Nephron progenitor cell (in vitro differentiated cells): Measurements from ENCODE around the gene PARD3B.

Experiments used
- DNase-seq: peaks from one replicate; pipeline ENCODE4 v3.0.0; 2021
- H3K27ac Mint-ChIP-seq: 2 replicates; pipeline ENCODE4 v1.8.0; 2021; ENCODE audit warnings: mild to moderate bottlenecking, moderate library complexity, mixed read lengths
- H3K27me3 Mint-ChIP-seq: 2 replicates; pipeline ENCODE4 v1.8.0; 2021; ENCODE audit warnings: mild to moderate bottlenecking, low read depth, mixed read lengths; ENCODE audit not compliant: poor library complexity
- H3K36me3 Mint-ChIP-seq: 2 replicates; pipeline ENCODE4 v1.8.0; 2021; ENCODE audit warnings: low read depth, mixed read lengths
- H3K4me1 Mint-ChIP-seq: 2 replicates; pipeline ENCODE4 v1.8.0; 2021; ENCODE audit warnings: mixed read lengths
- H3K4me3 Mint-ChIP-seq: 2 replicates; pipeline ENCODE4 v1.8.0; 2021; ENCODE audit warnings: mild to moderate bottlenecking, moderate library complexity, mixed read lengths
- H3K9me3 Mint-ChIP-seq: 2 replicates; pipeline ENCODE4 v1.8.0; 2021; ENCODE audit warnings: mild to moderate bottlenecking, moderate library complexity, mixed read lengths
- CTCF ChIP-seq: fragments of 200-600 bp; sonication (generic); IDR thresholded peaks from 2 replicates; pipeline ENCODE4 v1.5.0; 2021; ENCODE audit warnings: antibody characterized with exemption

PARD3B gene

DNA sequence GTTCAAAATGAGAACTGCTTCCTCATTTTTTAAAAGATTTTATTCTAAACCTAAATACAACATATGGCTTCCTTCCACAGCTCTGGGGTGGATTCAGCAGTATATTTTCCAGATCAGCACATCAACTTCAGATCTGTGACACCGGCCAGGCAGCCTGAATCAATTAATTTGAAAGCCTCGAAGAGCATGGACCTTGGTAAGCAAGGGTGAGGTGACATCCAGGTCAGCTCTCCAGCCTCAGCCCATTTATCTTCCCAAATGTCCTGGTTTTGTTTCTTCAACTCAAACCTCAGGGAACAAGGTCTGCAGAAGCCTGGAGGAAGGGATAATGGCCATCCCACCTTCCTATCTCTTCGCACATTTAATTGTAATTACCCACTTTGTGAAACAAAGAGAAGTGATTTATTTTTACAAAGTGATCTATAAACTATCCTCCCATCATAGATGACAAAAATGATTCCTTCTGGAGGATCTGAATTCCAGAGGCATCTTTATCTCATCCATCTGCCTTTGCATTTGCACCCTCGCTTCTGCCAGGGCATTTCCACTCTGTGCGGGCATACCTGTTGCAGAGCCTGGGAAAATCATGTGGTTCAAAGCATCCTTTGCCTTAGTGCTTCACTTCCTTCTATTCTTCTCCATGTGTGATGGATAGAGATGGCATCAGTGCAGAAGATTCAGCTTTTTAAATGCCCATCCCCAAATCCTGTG, 648.0 kb downstream of the PARD3B start:
- peak overlapping the region; percentile 5 for H3K4me3 Mint-ChIP-seq
- peak overlapping the region; percentile 62 for H3K27ac Mint-ChIP-seq
- no peaks in the 10 kb centered on the region for H3K27me3 Mint-ChIP-seq
- no peaks in the 10 kb centered on the region for H3K36me3 Mint-ChIP-seq
- H3K4me1 Mint-ChIP-seq: peaks cover 43% of the 10 kb centered on the region
- H3K9me3 Mint-ChIP-seq: no peaks in the 10 kb centered on the region
- no peak for TF ChIP-seq CTCF
- peak; percentile 10 for DNase-seq

- TF ChIP-seq CTCF: no peak
- Mint-ChIP-seq H3K4me1 (peaks cover 43% of the 10 kb centered on the region), H3K4me3 (no peak overlapping the region), H3K9me3 (no peaks in the 10 kb centered on the region), H3K36me3 (no peaks in the 10 kb centered on the region), H3K27ac (peak overlapping the region; percentile 62), H3K27me3 (no peaks in the 10 kb centered on the region)
- DNase-seq: no peak
Measured at GRCh38 chr2:205193836-205194228, 648.6 kb downstream of the PARD3B start.

DNA sequence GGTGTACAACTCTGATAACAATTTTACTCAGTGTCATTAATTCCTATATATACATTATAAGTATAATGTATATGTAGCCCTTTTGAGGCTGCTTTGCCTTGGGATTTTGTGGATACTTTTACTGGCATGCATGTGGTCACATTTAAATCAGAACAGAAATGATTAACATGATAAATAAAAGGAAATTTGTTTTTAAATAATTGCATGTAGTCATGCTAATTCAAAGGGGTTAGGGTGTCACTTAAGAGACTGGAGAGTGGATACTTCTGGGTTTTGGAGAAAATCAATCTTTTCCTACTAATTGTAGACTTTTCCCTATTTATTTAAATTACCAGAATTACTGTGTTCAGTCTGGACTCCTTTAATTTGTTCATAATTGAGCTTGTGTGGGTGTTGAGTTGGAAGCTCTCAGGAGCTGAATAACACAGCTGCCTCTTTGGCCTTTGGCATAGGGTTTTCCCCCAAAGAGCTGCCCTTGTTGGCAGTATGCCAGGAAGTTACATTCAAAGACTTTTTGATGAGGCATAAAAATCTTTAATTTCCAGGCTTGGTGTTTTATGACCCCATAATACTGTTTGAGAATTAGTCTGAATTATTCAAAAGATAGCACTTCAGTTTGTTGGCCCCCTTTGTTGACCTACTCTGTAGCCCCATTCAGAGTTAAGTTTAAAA, 652.3 kb downstream of the PARD3B start:
- no peak for DNase-seq
- no peaks in the 10 kb centered on the region for H3K27me3 Mint-ChIP-seq
- H3K36me3 Mint-ChIP-seq: no peaks in the 10 kb centered on the region
- TF ChIP-seq CTCF: no peak
- H3K27ac Mint-ChIP-seq: no peak overlapping the region
- H3K4me1 Mint-ChIP-seq: peaks cover 33% of the 10 kb centered on the region
- no peaks in the 10 kb centered on the region for H3K9me3 Mint-ChIP-seq
- H3K4me3 Mint-ChIP-seq: no peak overlapping the region

DNA sequence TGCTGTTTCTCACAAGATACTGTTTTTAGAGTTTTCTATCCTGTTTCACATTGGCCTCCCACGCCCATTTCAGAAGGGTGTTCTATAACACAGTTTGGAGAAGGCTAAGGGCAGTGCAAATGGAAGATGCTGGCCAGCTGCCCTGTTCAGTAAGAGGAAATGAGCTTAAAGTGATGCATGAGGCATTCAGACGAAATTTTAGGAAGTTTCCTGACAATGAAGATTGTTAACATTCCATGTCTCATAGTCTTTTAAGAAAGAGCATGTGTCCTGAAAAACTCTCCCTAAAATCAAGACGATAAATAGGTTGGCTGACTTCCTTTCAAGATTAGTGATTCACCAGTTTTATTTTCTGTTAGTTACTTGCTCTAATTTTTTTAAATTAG, 652.9 kb downstream of the PARD3B start:
- Mint-ChIP-seq H3K27ac (no peak overlapping the region), H3K4me1 (peaks cover 28% of the 10 kb centered on the region), H3K4me3 (no peak overlapping the region), H3K27me3 (no peaks in the 10 kb centered on the region), H3K36me3 (no peaks in the 10 kb centered on the region), H3K9me3 (no peaks in the 10 kb centered on the region)
- TF ChIP-seq CTCF: no peak
- no peak for DNase-seq

- H3K27me3 Mint-ChIP-seq: no peaks in the 10 kb centered on the region
- TF ChIP-seq CTCF: no peak
- no peak overlapping the region for H3K27ac Mint-ChIP-seq
- peaks cover 10% of the 10 kb centered on the region for H3K9me3 Mint-ChIP-seq
- peaks cover 5% of the 10 kb centered on the region for H3K36me3 Mint-ChIP-seq
- no peak overlapping the region for H3K4me3 Mint-ChIP-seq
- peaks cover 16% of the 10 kb centered on the region for H3K4me1 Mint-ChIP-seq
- DNase-seq: no peak
Measured at GRCh38 chr2:205199165-205199850, 654.0 kb downstream of the PARD3B start.
